SKM-1 (cell line): ENCODE results near the gene TAPT1.
A peak's percentile ranks its signal among the peaks of the same experiment; 100 is the strongest.

Experiments used
- DNase-seq: peaks from one replicate; lab custom pipeline; 2025; ENCODE audit not compliant: unreplicated experiment; lab: John Stamatoyannopoulos, UW

The TAPT1 gene, protein sequence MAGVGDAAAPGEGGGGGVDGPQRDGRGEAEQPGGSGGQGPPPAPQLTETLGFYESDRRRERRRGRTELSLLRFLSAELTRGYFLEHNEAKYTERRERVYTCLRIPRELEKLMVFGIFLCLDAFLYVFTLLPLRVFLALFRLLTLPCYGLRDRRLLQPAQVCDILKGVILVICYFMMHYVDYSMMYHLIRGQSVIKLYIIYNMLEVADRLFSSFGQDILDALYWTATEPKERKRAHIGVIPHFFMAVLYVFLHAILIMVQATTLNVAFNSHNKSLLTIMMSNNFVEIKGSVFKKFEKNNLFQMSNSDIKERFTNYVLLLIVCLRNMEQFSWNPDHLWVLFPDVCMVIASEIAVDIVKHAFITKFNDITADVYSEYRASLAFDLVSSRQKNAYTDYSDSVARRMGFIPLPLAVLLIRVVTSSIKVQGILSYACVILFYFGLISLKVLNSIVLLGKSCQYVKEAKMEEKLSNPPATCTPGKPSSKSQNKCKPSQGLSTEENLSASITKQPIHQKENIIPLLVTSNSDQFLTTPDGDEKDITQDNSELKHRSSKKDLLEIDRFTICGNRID

DNA sequence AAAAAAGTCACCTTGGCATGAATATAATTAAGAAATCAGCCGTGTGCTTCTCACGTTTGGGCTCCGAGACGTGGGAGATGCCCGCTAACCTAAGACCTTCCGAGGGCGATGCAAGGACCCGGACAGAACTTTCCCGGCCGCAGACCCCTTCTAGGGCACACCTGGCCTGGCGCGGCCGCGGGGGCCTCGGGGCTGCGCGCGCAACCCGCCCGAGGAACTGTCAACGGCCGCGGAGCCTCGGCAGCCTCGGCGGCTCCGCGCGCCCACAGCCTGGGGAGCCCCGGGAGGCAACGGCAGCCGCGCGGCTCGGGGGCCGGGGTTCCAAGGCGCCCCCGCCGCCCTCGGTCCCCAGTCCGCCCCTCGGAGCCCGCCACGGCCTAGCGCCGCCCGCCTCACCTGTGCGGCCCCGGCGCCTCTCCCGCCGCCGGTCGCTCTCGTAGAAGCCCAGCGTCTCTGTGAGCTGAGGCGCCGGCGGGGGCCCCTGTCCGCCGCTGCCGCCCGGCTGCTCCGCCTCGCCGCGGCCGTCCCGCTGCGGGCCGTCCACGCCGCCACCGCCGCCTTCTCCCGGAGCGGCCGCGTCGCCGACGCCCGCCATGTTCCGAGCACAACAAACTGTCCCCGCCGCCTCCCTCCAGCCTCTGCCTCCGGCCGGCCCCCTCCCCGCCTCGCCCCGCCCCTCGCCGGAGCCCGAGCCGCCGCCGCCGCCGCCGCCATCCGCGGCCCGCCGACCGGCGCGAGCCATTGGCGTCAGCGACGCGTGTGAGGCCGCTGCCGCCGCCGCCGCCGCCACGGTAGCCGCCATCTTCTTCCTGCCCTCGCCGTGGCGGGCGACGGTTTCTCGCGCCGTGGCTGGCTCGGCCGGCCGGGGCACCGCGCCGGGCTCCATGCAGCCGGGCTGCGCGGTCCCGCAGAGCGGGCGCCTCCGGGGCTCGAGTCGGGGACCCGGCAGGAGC is at the start of gene TAPT1:
Gene TAPT1, minus strand, starts transcription at position 609 of the 953 bp plus-strand sequence. Its CDS starts 14 bp downstream, at position 595.
- DNase-seq, result no peak

DNA sequence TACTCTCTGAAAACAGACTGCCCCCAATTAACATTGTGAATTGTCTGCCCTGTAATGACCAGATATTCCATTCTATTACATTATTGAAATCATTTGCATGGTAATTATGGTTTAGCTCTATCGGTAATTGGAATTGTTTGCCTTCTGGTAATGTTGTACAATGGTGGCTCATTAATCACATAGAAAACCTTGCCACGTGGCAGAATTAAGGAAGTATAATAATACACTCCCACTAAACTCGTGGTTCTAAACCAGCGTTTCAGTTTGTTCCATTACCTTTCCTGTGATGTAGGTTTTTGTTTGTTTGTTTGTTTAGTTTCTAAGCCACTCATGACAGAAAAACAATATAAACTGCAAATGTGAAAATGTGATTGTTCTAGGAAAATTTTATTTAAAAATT is 45.1 kb upstream of the TAPT1 start:
- DNase-seq, result no peak

DNA sequence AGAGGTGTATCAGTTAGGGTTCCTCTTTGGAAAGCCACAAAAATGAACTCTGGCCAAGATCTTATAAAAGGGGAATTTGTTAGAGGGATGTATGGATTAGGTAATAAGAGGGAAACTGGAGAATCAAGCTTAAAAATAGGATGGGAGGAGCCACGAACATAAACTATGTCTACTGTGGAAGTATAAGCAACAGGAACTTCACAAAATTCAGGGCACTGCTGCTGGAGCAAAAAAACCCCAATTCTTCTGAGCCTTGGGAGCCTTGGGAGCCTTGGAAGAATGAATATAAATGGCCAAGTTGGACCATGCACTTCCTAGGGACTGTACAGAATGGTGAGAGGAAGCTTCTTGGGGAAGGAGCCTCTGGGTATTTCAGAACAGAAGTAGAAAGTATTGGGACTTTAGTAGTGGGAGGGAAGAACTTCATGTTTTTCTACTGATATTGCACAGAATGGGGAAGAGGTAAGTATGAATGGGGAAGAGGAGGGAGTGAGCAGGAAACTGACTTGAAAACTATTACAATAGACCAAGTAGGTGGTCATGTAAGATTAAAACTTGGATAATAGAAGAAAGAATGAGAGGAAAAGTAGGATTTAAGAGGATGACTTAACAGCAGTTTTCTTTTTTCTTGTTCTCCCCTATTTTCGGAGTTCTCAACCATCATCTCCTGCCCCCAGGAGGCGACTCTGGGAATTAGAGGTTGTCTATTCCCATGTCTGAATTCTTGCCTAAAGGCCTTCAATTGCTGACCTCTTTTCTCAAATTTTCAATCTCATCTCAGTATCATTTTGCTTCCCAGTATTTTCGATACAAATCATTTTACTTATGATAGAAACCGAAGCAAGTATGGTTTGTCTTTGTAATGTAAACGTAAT is 44.4 kb upstream of the TAPT1 start:
- DNase-seq, result peak; percentile 63

- peak; percentile 76 for DNase-seq
Observed at GRCh38 chr4:16269742-16270453, 43.6 kb upstream of the TAPT1 start.

- DNase-seq, result no peak
Observed at GRCh38 chr4:16269240-16269639, 43.0 kb upstream of the TAPT1 start.

DNA sequence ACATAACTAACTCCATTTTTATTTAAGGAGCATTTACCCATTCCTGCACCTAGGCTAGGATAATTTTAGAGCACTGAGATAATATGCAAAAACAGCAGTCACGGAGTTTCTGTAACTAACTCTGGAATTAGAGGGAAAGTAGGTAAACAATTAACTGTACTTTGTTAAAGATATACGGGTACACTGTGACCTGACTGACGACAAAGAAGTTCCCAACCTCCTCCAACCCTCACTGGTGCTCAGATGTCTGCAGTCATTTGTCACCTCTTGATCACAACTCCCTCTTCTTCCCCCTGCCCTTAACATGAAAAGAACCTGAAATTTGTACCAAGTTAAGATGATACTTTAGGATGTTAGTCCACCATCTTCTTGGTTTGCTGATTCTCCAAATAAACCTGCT is 42.0 kb upstream of the TAPT1 start:
- DNase-seq, result no peak

DNA sequence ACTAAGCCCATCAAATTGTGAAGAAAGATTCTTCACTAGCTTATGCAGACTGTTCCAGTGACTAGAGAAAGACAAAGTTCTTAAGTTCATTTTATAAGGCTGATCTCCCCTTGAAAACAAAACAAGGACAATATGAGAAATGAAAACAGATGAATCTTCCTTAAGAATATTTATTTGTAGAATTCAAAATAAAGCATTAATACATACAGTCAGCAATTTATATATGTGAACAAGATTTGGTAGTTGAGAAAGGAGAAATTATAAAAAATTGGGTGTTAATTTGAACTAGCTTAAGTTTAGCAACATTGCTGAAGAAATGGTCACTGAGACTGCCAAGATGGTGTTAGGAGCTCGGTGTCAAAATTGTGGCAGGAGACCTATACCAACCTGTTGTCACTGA is 41.4 kb upstream of the TAPT1 start:
- DNase-seq, result no peak

- no peak for DNase-seq
Observed at GRCh38 chr4:16265820-16266219, 39.5 kb upstream of the TAPT1 start.

DNA sequence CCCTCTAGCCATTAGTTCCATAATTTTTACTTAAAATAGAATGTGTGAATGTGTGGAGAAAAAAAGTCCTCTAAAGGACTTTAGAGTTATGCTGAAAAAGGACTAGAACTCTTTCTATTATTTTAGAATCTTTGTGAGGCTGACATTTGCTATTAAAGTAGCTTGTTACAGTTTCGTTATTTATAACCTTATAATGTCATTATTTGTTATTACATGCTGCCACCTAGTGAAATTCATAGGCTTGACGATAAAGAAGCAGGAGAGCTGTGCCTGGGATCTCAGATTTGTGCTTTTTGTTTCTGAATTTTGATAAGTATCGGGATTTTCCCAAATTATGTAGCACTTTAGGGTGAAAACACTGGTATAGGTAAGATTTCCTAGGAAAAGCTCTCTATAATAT is 38.5 kb upstream of the TAPT1 start:
- peak; percentile 38 for DNase-seq

- DNase-seq, result no peak
Observed at GRCh38 chr4:16263056-16263455, 36.8 kb upstream of the TAPT1 start.

DNA sequence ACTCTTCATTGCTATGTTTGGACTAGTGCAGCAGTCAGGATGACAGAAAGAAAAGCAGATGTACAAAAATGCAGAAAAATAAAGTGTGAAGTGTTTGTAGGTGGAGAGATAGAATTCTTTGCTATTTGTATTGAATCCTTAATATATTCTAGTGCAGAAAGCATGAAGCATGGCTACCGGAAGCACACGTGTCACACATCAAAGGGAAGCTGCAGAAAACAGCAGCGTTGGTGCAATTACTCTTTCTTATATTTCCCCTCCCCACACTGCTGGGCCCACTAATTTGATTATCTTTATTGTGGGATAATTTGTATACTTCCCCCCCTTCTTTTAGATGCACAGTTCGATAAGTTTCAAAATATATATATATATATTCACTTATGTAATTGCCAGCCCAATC is 35.9 kb upstream of the TAPT1 start:
- no peak for DNase-seq

DNA sequence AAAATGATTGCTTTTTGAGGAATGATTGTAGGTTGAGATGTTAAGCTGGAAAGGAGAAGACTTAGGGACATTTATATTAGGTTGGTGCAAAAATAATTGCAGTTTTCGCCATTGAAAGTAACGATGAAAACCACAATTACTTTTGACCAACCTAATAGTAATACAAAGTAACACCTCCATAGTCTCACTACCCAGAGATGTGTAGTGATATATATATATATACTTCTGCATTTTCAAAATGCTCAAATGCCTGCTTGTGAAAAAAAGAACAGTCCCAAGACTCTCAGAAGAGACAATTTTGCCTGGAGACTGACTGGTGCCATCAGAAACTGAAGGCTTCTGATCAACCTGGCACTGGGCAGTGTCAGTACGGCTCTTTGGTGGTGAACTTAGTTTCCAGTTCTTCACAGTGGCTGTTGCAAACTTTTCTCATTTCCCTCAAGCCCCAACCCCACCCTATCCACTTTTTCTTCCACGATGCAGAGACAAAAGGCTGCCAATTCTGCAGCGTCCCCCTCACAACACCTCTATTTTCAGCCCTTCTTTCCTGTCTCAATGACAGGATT is 35.1 kb upstream of the TAPT1 start:
- no peak for DNase-seq

DNA sequence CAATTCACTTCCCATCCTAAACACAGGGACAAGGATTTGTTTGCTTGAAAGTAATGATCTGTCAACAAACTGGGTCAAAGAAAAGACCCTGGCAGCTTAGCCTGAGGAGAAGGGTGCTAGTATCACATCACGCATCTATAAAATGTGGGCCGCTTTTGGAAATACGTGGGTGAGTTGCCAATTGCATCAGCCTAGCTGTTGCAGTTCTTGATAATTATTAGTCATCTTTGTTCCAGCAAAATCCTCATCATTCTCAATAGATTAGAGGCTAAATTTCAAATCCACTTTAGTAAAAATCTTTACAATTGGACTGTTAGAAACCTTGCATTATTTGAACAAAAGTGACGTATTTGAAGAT is 33.6 kb upstream of the TAPT1 start:
- DNase-seq, result no peak

DNA sequence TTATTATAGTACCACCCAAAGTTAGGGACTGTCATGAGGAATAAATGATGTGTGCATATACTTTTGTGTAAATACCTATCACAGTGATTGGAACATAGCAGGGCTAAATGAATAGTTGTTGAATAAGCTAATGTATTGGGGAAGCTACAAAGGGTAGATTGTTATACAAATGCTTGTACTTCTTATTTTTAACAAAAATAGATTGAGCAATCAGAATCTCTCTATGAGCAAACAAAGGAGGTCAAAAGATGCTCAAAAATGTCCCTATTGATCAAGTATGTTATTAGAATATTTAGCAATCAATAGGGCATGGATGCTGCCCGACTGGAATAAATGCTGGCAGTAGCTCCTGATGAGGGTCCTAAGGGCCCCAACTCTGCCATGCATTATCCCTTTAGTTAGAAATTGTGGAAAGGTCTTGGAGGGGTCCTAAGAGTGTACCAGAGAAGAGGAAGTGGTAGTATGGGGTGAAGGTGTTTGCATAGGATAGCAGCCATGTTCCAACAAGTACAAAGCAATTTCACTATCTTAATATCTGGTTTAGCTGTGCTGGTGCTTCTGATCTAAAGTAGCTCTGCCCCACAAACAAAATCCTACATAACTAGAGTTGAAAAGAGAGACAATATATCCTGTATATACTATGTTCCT is 33.1 kb upstream of the TAPT1 start:
- DNase-seq, result no peak

- DNase-seq, result no peak
Observed at GRCh38 chr4:16257611-16258010, 31.3 kb upstream of the TAPT1 start.

DNA sequence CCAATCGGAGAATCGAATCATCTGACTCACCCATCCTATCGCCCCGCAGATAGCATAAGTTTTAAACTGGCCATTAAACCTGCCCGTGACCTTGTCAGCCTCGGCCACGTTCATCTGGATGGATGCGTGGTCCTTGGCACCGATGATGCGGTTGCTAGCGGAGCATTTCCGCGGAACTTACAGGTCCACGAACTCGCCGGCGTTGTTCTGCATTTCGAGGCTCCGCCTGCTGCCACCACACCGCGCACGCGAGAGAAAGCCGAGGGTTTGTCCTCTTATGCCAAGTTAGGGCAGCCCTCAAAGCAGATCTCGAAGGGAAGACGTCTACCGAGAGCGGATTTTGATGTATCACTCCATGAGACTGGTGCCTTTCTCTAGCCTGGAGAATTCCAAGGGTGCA is 30.1 kb upstream of the TAPT1 start:
- no peak for DNase-seq

GRCh38 chr4:16255730-16256129 is 29.5 kb upstream of the TAPT1 start:
- no peak for DNase-seq

GRCh38 chr4:16253127-16253960 is 27.1 kb upstream of the TAPT1 start:
- no peak for DNase-seq
